ENCODE measurements around the gene RPL5.

RPL5 gene

GRCh38 chr1:92855236-92855635 lies 23.4 kb downstream of the RPL5 start:
- no peak for DNase-seq (ENCODE audit: low read depth)

- no peak for DNase-seq (ENCODE audit: low read depth)
Observed at GRCh38 chr1:92857817-92858216, 26.0 kb downstream of the RPL5 start.

GRCh38 chr1:92858564-92859399 lies 26.9 kb downstream of the RPL5 start:
- DNase-seq (ENCODE audit: low read depth): no peak

GRCh38 chr1:92859400-92860039 lies 27.7 kb downstream of the RPL5 start:
- DNase-seq (ENCODE audit: low read depth): no peak

- DNase-seq (ENCODE audit: low read depth): no peak
Observed at GRCh38 chr1:92862605-92863004, 30.8 kb downstream of the RPL5 start.

GRCh38 chr1:92864131-92864530 lies 32.3 kb downstream of the RPL5 start:
- DNase-seq (ENCODE audit: low read depth): no peak

- DNase-seq (ENCODE audit: low read depth): no peak
Observed at GRCh38 chr1:92870591-92870990, 38.8 kb downstream of the RPL5 start.

GRCh38 chr1:92872719-92873118 lies 40.9 kb downstream of the RPL5 start:
- no peak for DNase-seq (ENCODE audit: low read depth)

GRCh38 chr1:92874987-92875386 lies 43.1 kb downstream of the RPL5 start:
- no peak for DNase-seq (ENCODE audit: low read depth)

GRCh38 chr1:92876351-92876750 lies 44.5 kb downstream of the RPL5 start:
- no peak for DNase-seq (ENCODE audit: low read depth)

GRCh38 chr1:92877081-92877711 lies 45.4 kb downstream of the RPL5 start:
- no peak for DNase-seq (ENCODE audit: low read depth)

- no peak for DNase-seq (ENCODE audit: low read depth)
Observed at GRCh38 chr1:92877792-92878191, 46.0 kb downstream of the RPL5 start.

GRCh38 chr1:92879316-92879968 lies 47.6 kb downstream of the RPL5 start:
- DNase-seq (ENCODE audit: low read depth): no peak

GRCh38 chr1:92881391-92881790 lies 49.6 kb downstream of the RPL5 start:
- DNase-seq (ENCODE audit: low read depth): no peak

GRCh38 chr1:92882819-92883218 lies 51.0 kb downstream of the RPL5 start:
- DNase-seq (ENCODE audit: low read depth): peak; percentile 22

GRCh38 chr1:92883297-92883696 lies 51.5 kb downstream of the RPL5 start:
- no peak for DNase-seq (ENCODE audit: low read depth)

- no peak for DNase-seq (ENCODE audit: low read depth)
Observed at GRCh38 chr1:92884195-92884594, 52.4 kb downstream of the RPL5 start.

GRCh38 chr1:92886886-92887419 lies 55.1 kb downstream of the RPL5 start:
- no peak for DNase-seq (ENCODE audit: low read depth)

GRCh38 chr1:92887465-92887864 lies 55.6 kb downstream of the RPL5 start:
- no peak for DNase-seq (ENCODE audit: low read depth)
